Endothelial cell (in vitro differentiated cells): ENCODE results near the gene TECPR2. TPM values are rescaled to one million over a fixed set of nuclear protein-coding genes. Genes with fewer than 3 reads are reported as not detected.

Experiments used
- DNase-seq: peaks from one replicate; pipeline ENCODE4 v3.0.0; 2021; ENCODE audit warnings: low spot score
- H3K27ac Mint-ChIP-seq: one replicate; pipeline ENCODE4 v1.8.0; 2021; ENCODE audit warnings: mixed read lengths, inconsistent platforms; ENCODE audit not compliant: unreplicated experiment
- H3K27me3 Mint-ChIP-seq: one replicate; pipeline ENCODE4 v1.8.0; 2021; ENCODE audit warnings: mild to moderate bottlenecking, moderate library complexity, mixed read lengths, inconsistent platforms; ENCODE audit not compliant: unreplicated experiment
- H3K36me3 Mint-ChIP-seq: one replicate; pipeline ENCODE4 v1.8.0; 2021; ENCODE audit warnings: mild to moderate bottlenecking, low read depth, mixed read lengths, inconsistent platforms; ENCODE audit not compliant: unreplicated experiment
- H3K4me1 Mint-ChIP-seq: one replicate; pipeline ENCODE4 v1.8.0; 2021; ENCODE audit warnings: mild to moderate bottlenecking, mixed read lengths, inconsistent platforms; ENCODE audit not compliant: unreplicated experiment
- H3K4me3 Mint-ChIP-seq: one replicate; pipeline ENCODE4 v1.8.0; 2021; ENCODE audit warnings: mild to moderate bottlenecking, mixed read lengths, inconsistent platforms; ENCODE audit not compliant: unreplicated experiment
- H3K9me3 Mint-ChIP-seq: one replicate; pipeline ENCODE4 v1.8.0; 2021; ENCODE audit warnings: mixed read lengths, inconsistent platforms; ENCODE audit not compliant: unreplicated experiment
- total RNA-seq: library from RNA; stranded (reverse); fragmentation: NEBNext Ultra II Directional; extraction: Animal tissue kit (Norgen Biotek cat#: 25700); gene quantifications from one replicate; pipeline ENCODE4 v1.2.1, GENCODE V29; 2021; ENCODE audit not compliant: unreplicated experiment
- TF ChIP-seq, protein P1 (sequence below): fragments of 200-600 bp; sonication (generic); IDR thresholded peaks from one replicate; pipeline ENCODE4 v1.5.0; 2021; ENCODE audit warnings: antibody characterized with exemption; ENCODE audit not compliant: unreplicated experiment

Gene TECPR2
- total RNA-seq, 1 donor from 2014 or later: 28.9 TPM

DNA sequence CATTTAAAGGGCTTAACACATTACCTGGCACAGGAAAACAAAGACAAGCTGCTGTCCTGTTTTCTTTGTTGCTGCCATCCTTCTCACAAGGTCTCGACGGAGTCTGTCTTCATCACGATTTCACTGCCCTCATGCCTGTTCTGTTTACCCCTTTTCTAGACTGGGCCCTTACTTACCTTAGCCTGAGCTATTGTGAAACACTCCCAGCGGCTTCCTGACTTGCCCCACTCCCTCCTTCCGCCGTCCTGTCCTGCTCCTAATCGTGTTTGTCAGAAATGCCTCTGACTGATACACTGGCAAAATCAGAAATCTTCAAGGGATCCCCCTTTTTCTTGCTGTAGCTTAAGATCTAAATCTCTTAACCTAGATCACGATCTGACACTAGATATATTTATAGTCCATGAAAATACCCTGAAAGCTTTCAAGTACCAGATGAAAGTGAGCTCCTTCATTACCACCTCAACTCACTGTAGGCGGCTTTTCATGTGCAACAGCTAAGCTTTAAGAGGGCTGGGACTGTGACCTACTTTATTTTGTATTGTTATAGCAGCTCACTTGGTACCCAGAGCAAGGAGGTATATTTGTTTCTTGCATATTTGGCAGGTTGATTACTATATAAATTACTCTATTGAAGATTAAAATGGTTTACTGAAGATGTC, 32.1 kb downstream of the TECPR2 start:
- TF ChIP-seq, protein P1, sequence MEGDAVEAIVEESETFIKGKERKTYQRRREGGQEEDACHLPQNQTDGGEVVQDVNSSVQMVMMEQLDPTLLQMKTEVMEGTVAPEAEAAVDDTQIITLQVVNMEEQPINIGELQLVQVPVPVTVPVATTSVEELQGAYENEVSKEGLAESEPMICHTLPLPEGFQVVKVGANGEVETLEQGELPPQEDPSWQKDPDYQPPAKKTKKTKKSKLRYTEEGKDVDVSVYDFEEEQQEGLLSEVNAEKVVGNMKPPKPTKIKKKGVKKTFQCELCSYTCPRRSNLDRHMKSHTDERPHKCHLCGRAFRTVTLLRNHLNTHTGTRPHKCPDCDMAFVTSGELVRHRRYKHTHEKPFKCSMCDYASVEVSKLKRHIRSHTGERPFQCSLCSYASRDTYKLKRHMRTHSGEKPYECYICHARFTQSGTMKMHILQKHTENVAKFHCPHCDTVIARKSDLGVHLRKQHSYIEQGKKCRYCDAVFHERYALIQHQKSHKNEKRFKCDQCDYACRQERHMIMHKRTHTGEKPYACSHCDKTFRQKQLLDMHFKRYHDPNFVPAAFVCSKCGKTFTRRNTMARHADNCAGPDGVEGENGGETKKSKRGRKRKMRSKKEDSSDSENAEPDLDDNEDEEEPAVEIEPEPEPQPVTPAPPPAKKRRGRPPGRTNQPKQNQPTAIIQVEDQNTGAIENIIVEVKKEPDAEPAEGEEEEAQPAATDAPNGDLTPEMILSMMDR: no peak
- H3K36me3 Mint-ChIP-seq: peaks cover 29% of the 10 kb centered on the region
- peaks cover 1% of the 10 kb centered on the region for H3K27me3 Mint-ChIP-seq
- H3K27ac Mint-ChIP-seq: peak overlapping the region; percentile 81
- H3K4me1 Mint-ChIP-seq: peaks cover 7% of the 10 kb centered on the region
- peak overlapping the region; percentile 5 for H3K4me3 Mint-ChIP-seq
- DNase-seq: peak; percentile 10
- H3K9me3 Mint-ChIP-seq: peaks cover 5% of the 10 kb centered on the region

DNA sequence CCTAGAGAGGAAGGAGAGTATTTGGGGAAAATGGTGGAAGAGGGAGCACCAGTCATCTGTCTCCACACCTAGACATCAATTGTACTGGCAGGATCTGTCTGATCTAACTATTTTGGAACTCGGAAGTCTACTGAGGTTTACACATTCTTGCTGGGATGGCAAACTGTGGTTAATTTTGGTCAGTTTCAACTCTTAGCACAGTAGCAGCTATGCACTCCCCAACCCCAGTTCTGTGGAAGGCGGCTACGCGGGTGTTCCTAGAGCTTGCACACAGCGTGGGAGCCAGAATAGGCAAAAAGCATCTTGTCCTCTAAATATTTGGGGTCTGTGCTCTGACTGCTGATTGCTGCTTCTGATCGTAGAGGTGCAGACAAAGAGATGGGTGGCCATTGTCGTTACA, 33.8 kb downstream of the TECPR2 start:
- peaks cover 1% of the 10 kb centered on the region for H3K27me3 Mint-ChIP-seq
- H3K27ac Mint-ChIP-seq: no peak overlapping the region
- peaks cover 5% of the 10 kb centered on the region for H3K9me3 Mint-ChIP-seq
- DNase-seq: no peak
- TF ChIP-seq, protein P1: no peak
- peaks cover 34% of the 10 kb centered on the region for H3K36me3 Mint-ChIP-seq
- H3K4me1 Mint-ChIP-seq: peaks cover 7% of the 10 kb centered on the region
- no peak overlapping the region for H3K4me3 Mint-ChIP-seq

DNA sequence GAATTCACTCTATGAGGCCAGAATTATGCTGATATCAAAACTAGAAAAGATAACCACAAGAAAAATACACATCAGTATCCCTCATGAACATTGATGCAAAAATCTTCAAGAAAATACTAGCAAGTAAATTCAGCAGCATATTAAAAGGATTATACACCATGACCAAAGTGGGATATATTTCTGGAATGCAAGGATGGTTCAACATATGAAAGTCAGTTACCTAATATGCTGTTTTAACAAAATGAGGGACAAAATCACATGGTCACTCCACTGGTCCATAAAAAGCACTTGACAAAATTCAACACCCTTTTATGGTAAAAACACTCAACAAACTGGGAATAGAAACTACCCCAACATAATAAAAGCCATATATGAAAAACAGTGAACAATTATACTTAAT, 40.3 kb downstream of the TECPR2 start:
- H3K9me3 Mint-ChIP-seq: peaks cover 5% of the 10 kb centered on the region
- H3K36me3 Mint-ChIP-seq: peaks cover 50% of the 10 kb centered on the region
- H3K27me3 Mint-ChIP-seq: no peaks in the 10 kb centered on the region
- peaks cover 2% of the 10 kb centered on the region for H3K4me1 Mint-ChIP-seq
- DNase-seq: no peak
- H3K27ac Mint-ChIP-seq: no peak overlapping the region
- H3K4me3 Mint-ChIP-seq: peak overlapping the region; percentile 13
- TF ChIP-seq, protein P1: no peak

DNA sequence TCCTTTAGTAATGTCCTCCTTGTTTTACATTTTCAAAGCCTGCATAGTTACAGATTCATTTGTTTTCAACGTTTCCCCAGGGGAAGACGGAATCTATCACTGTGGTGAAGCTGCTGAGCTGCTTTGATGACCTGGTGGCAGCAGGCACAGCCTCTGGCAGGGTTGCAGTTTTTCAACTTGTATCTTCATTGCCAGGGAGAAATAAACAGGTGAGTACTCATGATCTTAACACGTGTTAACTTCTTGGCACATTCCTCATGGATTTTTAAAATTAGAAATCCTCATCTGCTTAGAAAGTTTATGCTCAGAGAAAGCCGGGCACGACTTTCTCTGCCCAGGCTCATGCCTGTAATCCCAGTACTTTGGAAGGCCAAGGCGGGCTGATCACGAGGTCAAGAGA, 44.5 kb downstream of the TECPR2 start:
- H3K9me3 Mint-ChIP-seq: peaks cover 5% of the 10 kb centered on the region
- no peak overlapping the region for H3K27ac Mint-ChIP-seq
- TF ChIP-seq, protein P1: no peak
- peaks cover 2% of the 10 kb centered on the region for H3K4me1 Mint-ChIP-seq
- DNase-seq: no peak
- H3K27me3 Mint-ChIP-seq: no peaks in the 10 kb centered on the region
- peaks cover 36% of the 10 kb centered on the region for H3K36me3 Mint-ChIP-seq
- peak overlapping the region; percentile 52 for H3K4me3 Mint-ChIP-seq

DNA sequence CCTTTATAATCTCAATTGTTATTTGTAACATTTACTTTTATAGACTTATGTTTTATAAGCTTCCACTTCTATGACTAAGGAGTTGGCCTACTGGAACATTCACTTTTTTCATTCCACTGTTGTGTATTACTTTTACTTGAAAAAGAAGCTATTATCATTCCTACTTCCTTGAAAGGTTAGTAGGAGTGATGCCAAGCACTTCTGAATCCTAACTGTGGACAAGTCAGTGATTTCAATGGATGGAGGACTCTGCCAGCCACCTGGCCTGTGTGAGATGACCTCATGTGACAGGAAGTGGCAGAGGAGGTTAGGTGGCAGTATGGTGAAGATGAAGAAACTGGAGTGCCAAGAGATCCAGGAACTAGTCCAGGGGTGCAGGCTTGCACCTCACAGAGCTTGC, 46.0 kb downstream of the TECPR2 start:
- TF ChIP-seq, protein P1: no peak
- H3K9me3 Mint-ChIP-seq: no peaks in the 10 kb centered on the region
- peaks cover 2% of the 10 kb centered on the region for H3K4me1 Mint-ChIP-seq
- H3K36me3 Mint-ChIP-seq: peaks cover 23% of the 10 kb centered on the region
- no peaks in the 10 kb centered on the region for H3K27me3 Mint-ChIP-seq
- no peak for DNase-seq
- H3K27ac Mint-ChIP-seq: no peak overlapping the region
- no peak overlapping the region for H3K4me3 Mint-ChIP-seq
